ENCODE data around the gene C3orf22.

- TF ChIP-seq ZNF10 (tag by site-specific recombination; IDR thresholded peaks at IDR 0.05) (no peak), YY1 (tag by site-specific recombination; IDR thresholded peaks at IDR 0.05) (no peak), ZBTB21 (tag by site-specific recombination; IDR thresholded peaks at IDR 0.05) (no peak), ZNF580 (tag by site-specific recombination; IDR thresholded peaks at IDR 0.05) (no peak), ZNF274 (IDR thresholded peaks at IDR 0.05; ENCODE audit: low read length) (no peak), ZNF274 (tag by site-specific recombination; IDR thresholded peaks at IDR 0.05; ENCODE audit: borderline replicate concordance) (no peak), REST (tag by site-specific recombination; IDR thresholded peaks at IDR 0.05) (no peak), ZNF114 (tag by site-specific recombination; IDR thresholded peaks at IDR 0.05) (no peak), ZNF561 (tag by site-specific recombination; IDR thresholded peaks at IDR 0.05; ENCODE audit: borderline replicate concordance) (no peak), ZBTB6 (tag by site-specific recombination; IDR thresholded peaks at IDR 0.05) (no peak), SCRT2 (tag by site-specific recombination; IDR thresholded peaks at IDR 0.05) (no peak)
- TF ChIP-seq, protein P1, sequence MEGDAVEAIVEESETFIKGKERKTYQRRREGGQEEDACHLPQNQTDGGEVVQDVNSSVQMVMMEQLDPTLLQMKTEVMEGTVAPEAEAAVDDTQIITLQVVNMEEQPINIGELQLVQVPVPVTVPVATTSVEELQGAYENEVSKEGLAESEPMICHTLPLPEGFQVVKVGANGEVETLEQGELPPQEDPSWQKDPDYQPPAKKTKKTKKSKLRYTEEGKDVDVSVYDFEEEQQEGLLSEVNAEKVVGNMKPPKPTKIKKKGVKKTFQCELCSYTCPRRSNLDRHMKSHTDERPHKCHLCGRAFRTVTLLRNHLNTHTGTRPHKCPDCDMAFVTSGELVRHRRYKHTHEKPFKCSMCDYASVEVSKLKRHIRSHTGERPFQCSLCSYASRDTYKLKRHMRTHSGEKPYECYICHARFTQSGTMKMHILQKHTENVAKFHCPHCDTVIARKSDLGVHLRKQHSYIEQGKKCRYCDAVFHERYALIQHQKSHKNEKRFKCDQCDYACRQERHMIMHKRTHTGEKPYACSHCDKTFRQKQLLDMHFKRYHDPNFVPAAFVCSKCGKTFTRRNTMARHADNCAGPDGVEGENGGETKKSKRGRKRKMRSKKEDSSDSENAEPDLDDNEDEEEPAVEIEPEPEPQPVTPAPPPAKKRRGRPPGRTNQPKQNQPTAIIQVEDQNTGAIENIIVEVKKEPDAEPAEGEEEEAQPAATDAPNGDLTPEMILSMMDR (tag by site-specific recombination; IDR thresholded peaks at IDR 0.05) = no peak
Observed at GRCh38 chr3:126556637-126557414, 1.9 kb downstream of the C3orf22 start.
